NCI-H2196 treated with DMSO at 0.1 percent for 48 hours (cell line): Measurements from ENCODE around the gene FSIP1.

ENCODE experiments used
- DNase-seq: peaks from one replicate; lab custom pipeline; 2025; ENCODE audit not compliant: unreplicated experiment; lab: John Stamatoyannopoulos, UW

Gene FSIP1

GRCh38 chr15:39585871-39586301, 196.8 kb downstream of the FSIP1 start:
- no peak for DNase-seq

- DNase-seq, result no peak
Measured at GRCh38 chr15:39585389-39585841, 197.2 kb downstream of the FSIP1 start.

- no peak for DNase-seq
Measured at GRCh38 chr15:39584662-39585388, 197.8 kb downstream of the FSIP1 start.

GRCh38 chr15:39584266-39584659, 198.4 kb downstream of the FSIP1 start:
- no peak for DNase-seq

GRCh38 chr15:39583596-39584265, 198.9 kb downstream of the FSIP1 start:
- no peak for DNase-seq

- no peak for DNase-seq
Measured at GRCh38 chr15:39582977-39583595, 199.6 kb downstream of the FSIP1 start.

- DNase-seq, result no peak
Measured at GRCh38 chr15:39582286-39582976, 200.2 kb downstream of the FSIP1 start.

GRCh38 chr15:39581793-39582285, 200.8 kb downstream of the FSIP1 start:
- no peak for DNase-seq

GRCh38 chr15:39581242-39581792, 201.3 kb downstream of the FSIP1 start:
- no peak for DNase-seq

- DNase-seq, result no peak
Measured at GRCh38 chr15:39580485-39581241, 202.0 kb downstream of the FSIP1 start, which contains the start of gene THBS1. Gene THBS1 (plus strand): TSS chr15:39581079. CDS start chr15:39581858, 779 bp downstream.

GRCh38 chr15:39580117-39580484, 202.5 kb downstream of the FSIP1 start:
- DNase-seq, result peak; percentile 37

- no peak for DNase-seq
Measured at GRCh38 chr15:39579487-39580116, 203.0 kb downstream of the FSIP1 start.

GRCh38 chr15:39578851-39579486, 203.7 kb downstream of the FSIP1 start:
- no peak for DNase-seq

- no peak for DNase-seq
Measured at GRCh38 chr15:39575180-39575579, 207.5 kb downstream of the FSIP1 start.

GRCh38 chr15:39574427-39574826, 208.2 kb downstream of the FSIP1 start:
- DNase-seq, result no peak

- DNase-seq, result no peak
Measured at GRCh38 chr15:39573844-39574243, 208.8 kb downstream of the FSIP1 start.

GRCh38 chr15:39573287-39573686, 209.4 kb downstream of the FSIP1 start:
- DNase-seq, result no peak

- no peak for DNase-seq
Measured at GRCh38 chr15:39565851-39566250, 216.8 kb downstream of the FSIP1 start.

- DNase-seq, result no peak
Measured at GRCh38 chr15:39564972-39565665, 217.5 kb downstream of the FSIP1 start.
